MG63 (cell line): ENCODE results near the gene ZDHHC8. TPM values are rescaled to one million over a fixed set of nuclear protein-coding genes. Genes with fewer than 3 reads are reported as not detected.

ENCODE experiments used
- DNase-seq: peaks from one replicate; pipeline ENCODE4 v3.0.0-alpha.2; 2020
- H3K27me3 ChIP-seq: fragments of 250-450 bp; sonication (Bioruptor Pico); 2 replicates; pipeline ENCODE4 v1.5.1; 2020; ENCODE audit warnings: mild to moderate bottlenecking, moderate library complexity
- H3K36me3 ChIP-seq: fragments of 250-450 bp; sonication (Bioruptor Pico); 2 replicates; pipeline ENCODE4 v1.5.1; 2020; ENCODE audit warnings: mild to moderate bottlenecking, moderate library complexity
- H3K4me3 ChIP-seq: fragments of 250-450 bp; sonication (Bioruptor Pico); 2 replicates; pipeline ENCODE4 v1.5.1; 2020; ENCODE audit warnings: mild to moderate bottlenecking, moderate library complexity
- H3K9me3 ChIP-seq: fragments of 250-450 bp; sonication (Bioruptor Pico); 2 replicates; pipeline ENCODE4 v1.5.1; 2020; ENCODE audit warnings: mild to moderate bottlenecking, moderate library complexity
- total RNA-seq: library from RNA; depleted of rRNA; stranded (reverse); fragments of >200 nt; shearing (Covaris generic); gene quantifications from 2 replicates; pipeline ENCODE4 v1.2.3, GENCODE V29; 2014; ENCODE audit warnings: low replicate concordance

ZDHHC8 gene
- total RNA-seq, 1 experiment from 2014 or later, result 9.6 TPM

DNA sequence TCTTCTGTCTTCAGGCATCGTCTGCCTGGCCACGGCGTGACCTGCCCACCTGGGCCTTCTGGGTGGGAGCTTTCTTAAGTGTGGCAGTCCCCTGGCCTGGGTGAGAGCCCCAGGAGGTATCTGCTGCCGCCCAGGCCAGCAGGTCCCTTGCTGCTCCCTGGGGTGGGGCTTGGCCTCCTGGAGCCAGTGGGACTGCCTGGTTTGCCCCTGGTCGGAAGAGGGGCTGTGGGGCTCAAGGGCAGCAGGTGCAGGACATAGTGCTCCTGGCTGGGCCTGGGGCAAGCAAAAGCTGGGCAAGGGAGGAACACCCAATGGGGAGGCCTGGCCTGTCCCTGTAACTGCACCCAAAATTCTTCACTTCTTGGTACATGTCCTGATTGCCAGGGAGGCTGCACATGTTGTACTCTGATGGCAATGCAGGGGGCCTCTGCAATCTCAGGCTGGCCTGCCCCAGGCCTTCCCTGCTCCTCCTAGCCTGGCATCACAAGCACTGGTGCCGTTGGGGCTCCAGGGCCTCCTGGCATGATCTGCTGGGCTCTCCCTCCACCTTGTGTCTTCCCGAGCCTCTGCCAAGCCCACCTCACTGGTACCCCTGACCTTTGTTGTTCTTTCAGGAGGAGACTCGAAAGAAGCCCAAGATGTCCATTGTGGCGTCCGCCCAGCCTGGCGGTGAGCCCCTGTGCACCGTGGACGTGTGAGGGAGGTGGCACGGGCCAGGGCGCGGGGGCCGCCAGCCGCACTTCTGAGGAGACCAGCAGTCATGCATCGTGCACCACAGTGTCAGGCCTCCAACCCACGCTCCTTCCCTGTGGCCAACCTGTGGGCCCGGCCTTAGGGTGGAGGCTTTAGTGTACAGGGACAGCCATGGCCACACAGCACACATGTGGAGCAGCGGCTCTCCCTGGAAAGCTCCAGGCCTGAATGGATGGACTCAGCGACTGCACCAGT lies 21.9 kb upstream of the ZDHHC8 start:
- Histone ChIP-seq H3K27me3 (no peaks in the 10 kb centered on the region), H3K4me3 (no peak overlapping the region), H3K9me3 (no peaks in the 10 kb centered on the region), H3K36me3 (peaks cover 85% of the 10 kb centered on the region)
- DNase-seq, result no peak

DNA sequence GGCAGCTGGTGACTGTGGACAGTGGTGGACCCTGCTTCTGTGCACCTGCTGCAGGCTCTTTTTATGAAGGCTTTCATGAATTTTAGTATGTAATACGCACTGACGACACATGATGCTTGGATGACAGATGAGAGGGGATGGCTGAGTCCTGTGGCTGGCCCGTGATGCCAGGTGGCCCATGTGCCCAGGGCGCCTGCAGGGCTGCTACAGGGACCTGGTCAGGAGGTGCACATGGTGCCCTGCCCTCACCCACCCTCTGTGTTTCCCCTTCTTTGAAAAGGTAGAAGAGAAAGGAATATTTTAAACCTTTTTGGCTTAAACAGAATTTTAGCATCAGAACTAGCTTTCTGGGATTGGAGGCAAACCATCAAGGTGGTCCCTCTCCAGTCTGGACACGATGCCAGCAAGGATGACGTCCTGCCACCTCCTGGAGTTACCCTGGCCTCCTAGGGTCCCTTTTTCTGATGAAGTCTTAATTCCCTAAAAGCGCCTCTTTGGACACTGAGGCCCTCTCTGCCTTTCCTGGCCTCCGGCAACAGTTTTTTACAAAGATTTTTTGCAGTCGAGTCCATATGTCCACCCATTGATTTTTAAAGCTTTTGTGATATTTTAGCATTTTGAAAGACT lies 21.1 kb upstream of the ZDHHC8 start:
- Histone ChIP-seq H3K36me3 (peaks cover 85% of the 10 kb centered on the region), H3K4me3 (no peak overlapping the region), H3K27me3 (no peaks in the 10 kb centered on the region), H3K9me3 (no peaks in the 10 kb centered on the region)
- DNase-seq, result no peak

DNA sequence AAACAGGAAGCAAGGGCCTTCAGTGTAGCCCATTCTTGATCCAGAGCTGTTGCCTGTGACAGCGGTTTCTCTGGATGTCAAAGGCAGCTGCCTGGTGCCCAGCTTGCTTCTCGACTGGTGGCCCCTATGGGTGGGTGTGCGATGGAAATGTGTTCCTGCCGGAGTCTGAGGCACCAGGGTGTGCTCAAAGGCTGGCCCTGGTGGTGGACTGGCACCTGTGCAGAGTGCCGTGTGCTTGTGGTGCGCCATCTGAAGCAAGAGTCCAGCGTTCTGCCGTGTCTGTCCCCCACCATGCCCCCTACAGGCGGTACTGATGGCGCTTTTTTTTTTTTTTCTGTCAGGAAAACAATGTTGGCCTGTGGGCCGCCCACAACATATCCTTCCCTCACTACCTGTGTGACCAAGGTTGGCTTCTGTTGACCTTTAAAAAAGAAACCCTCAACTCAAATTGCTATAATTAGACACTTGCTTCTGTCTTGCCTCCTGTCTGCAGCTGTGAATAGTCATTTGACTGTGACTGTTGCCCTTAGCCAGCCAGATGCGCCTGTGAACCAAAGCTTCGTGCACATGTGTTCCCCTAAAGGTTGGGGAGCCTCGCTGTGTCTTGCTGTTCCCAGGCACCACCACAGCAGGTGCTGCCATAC lies 20.4 kb upstream of the ZDHHC8 start:
- Histone ChIP-seq H3K9me3 (no peaks in the 10 kb centered on the region), H3K36me3 (peaks cover 85% of the 10 kb centered on the region), H3K4me3 (no peak overlapping the region), H3K27me3 (no peaks in the 10 kb centered on the region)
- no peak for DNase-seq

DNA sequence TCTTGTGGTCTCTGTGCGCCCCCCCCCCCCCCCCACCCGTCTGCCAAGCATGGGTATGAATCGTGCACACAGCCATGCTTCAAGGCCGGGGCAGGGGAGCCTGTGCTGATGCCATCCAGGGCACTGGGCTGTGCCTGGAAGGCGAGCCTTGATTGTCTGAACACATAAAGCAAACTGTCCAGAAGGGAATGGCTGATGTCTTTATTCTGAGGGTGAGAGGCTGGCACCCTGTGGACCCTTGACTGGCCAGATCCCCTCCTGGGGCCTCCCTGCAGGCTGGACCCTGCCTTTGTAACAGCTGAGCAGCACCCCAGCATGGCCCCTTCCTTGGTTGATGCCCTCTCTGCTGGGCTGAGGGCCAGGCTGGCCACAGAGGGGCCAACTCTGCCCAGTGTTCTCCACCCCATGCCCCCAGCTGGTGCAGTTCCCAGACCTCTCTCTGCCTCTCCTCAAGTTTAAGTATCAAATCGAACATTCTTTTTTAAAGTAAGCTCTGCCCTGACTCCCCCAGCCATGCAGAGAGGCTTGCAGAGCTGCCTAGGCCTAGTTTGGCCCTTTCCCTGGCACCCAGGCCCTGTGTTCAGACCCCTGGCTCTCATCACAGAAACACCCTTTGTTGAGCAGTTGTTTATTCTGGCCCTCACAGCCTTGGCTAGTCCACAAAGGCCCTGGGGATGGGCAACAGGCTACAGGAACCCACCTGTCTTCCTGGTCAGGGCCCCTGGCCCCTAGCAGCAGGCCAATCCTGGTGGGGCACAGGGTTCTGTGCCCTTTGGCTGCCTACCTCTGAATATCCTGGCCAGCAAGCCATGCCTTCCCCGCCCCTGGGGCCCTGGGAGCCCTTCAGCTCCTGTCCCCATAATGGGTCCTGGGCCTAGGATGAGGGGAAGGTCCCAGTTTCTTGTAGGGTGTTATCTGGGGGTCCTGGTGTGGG lies 19.6 kb upstream of the ZDHHC8 start:
- Histone ChIP-seq H3K27me3 (no peaks in the 10 kb centered on the region), H3K4me3 (no peak overlapping the region), H3K36me3 (peaks cover 80% of the 10 kb centered on the region), H3K9me3 (no peaks in the 10 kb centered on the region)
- DNase-seq, result no peak

DNA sequence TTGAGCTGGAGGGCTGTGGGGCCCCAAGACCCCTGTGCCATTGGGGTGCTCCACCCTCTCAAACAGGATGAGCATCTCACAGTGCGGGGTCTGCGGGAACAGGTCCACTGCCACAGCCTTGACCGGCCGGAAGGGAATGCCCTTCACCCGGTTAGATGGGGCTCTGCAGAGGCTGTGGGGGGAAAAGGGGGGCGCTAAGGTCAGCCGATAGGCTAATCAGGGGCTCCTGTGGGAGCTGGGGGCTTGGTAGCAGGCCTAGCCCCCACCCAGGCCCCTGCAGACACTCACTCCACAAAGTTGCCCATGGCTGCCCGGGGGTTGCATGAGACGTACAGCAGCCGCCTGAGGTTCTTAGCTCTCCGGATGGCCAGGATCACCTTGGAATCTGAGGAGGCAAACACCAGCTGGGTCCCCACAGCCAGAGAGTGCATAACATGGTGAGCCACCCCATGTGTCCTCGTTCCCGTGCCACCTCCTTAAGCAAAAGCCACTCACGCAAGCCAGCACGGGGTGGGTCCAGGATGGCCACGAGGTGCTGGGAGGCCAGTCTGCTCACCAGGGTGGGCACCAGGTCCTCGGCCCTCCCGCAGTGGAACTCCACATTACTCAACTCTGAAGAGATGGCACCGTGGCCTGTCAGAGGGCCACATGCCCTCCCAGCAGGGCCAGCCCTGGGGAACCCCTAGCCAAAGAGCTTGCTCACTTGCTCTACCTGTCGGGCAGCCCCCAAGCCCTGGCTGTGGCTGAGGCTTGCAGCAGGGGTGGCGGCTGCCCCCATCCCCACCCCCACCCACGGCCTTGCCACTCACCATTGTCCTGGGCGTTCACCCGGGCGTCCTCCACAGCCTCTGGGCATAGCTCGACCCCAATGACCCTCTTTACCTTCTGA lies 18.7 kb upstream of the ZDHHC8 start:
- H3K9me3 ChIP-seq, result no peaks in the 10 kb centered on the region
- H3K27me3 ChIP-seq, result no peaks in the 10 kb centered on the region
- no peak for DNase-seq
- H3K36me3 ChIP-seq, result peaks cover 75% of the 10 kb centered on the region
- no peak overlapping the region for H3K4me3 ChIP-seq

DNA sequence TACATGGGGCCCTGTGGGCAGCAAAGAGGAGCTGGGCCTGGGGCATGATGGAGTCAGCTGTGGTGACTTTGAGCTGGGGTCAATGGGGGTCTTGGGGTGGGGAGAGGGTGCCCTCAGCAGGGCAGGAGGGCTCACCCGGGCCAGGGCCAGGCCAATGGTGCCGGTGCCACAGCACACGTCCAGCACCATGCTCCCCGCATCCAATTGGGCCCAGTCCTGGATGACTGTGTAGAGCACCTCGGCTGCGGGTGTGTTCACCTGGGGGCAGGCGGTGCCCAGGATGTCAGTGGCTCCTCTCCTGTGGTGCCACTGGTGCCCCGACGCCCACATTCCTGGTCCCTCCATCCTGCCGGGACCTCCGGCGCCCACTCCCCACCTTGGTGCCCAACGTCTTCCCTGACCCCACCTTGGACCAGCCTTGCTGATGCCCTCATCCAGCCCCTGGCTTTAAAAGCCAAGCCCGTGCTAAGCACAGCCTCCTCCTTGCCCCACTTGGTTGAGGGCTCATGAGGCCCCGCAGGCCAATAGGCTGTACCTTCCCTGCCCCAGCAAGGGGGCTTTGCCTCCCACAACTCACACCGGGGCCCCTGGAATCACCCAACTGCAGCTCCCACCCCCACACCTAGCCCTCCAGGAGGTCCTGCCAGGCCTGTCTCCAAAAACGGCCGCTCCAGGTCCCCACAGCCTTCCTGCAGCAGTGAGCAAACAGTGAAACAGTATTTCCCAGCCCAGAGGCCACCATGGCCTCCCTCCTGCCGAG lies 17.9 kb upstream of the ZDHHC8 start:
- DNase-seq, result no peak
- H3K4me3 ChIP-seq, result no peak overlapping the region

DNA sequence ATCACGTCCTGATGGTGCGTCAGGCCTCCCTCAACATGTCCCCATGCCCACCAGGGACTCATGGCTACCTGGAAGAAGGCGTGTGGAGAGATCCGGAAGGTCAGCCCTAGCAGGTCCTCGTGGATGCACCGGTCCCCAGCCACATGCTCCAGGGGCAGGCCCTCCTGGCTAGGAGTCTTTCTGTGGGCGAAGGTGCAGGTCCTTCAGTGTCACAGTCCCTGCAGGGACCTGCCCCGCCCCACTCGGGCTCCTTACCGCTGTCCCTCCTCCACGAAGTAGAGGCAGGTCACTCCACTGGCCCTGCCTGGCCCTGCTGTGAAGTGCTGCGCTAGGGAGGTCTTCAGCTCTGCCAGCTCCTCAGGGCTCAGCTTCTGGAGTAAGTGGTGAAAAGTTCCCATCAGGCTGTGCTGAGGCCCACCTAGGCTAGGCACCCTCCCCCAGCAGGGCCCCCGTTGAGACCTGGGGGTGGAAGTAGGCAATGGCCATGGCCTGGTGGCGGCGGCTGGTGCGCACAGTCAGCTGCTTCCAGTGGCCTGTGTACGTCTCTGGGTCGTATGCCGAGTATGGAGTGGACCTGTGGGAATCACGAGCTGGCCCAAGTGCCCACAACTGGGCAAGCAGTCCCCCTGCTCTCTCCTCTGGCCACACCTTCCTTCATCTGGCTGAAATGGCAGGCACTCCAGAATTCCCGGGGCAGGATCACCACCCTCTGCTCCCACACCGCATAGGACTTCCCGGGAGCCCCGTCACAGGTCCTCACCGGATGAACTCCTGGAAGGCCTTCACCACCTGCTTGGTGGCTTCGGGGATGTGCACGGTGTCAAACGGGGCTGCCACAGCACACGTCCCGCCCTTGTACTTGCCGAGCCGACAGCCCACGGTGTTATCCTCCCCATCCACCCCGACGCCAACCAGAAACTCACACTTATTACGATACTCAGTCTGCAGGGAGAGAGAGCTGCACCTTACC lies 16.8 kb upstream of the ZDHHC8 start:
- Histone ChIP-seq H3K27me3 (no peaks in the 10 kb centered on the region), H3K9me3 (no peaks in the 10 kb centered on the region), H3K36me3 (peaks cover 77% of the 10 kb centered on the region), H3K4me3 (no peak overlapping the region)
- no peak for DNase-seq

More for the DNA sequence above, 17.9 kb upstream of the ZDHHC8 start:
- peaks cover 77% of the 10 kb centered on the region for H3K36me3 ChIP-seq
- H3K27me3 ChIP-seq, result no peaks in the 10 kb centered on the region
- no peaks in the 10 kb centered on the region for H3K9me3 ChIP-seq

DNA sequence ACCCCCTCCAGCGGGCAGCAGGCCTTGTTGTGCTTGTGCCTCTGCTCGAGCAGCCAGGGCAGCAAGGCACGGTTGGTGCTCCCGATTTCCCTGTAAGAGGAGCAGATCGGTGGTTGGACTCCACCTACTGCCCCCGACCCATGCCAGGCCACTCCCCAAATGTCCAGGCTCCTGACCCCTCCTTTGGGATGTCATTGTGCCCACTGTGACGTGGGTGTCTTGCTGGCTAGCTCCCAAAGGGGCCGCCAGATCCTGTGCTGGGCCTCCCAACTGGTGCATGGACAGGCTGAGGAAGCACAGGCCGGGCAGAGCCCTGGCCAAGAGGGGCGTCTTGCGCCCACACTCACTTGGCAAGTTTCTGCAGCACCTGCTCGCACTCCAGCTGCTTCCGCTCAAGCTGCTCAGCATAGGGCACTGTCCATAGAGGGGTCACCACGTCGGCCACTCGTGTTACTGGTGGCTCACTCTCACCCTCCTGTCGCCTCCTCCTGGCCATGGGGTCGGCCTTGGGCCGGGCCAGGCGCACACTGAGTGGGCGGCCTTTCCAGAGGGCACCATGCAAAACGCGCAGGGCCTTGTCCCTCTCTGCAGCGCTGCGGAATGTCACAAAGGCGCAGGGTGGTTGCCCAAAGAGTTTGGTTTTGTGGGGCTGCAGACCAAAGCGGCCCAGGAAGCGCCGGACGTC lies 15.8 kb upstream of the ZDHHC8 start, which contains the start of gene RANBP1:
RANBP1 (plus strand) TSS at position 414 of the 685 bp plus-strand sequence; CDS start at position 495, 81 bp downstream.
- Histone ChIP-seq H3K4me3 (peak within 1 kb of the TSS; percentile 97), H3K36me3 (peaks cover 77% of the 10 kb centered on the region), H3K9me3 (no peaks in the 10 kb centered on the region), H3K27me3 (no peaks in the 10 kb centered on the region)
- DNase-seq, result no peak

DNA sequence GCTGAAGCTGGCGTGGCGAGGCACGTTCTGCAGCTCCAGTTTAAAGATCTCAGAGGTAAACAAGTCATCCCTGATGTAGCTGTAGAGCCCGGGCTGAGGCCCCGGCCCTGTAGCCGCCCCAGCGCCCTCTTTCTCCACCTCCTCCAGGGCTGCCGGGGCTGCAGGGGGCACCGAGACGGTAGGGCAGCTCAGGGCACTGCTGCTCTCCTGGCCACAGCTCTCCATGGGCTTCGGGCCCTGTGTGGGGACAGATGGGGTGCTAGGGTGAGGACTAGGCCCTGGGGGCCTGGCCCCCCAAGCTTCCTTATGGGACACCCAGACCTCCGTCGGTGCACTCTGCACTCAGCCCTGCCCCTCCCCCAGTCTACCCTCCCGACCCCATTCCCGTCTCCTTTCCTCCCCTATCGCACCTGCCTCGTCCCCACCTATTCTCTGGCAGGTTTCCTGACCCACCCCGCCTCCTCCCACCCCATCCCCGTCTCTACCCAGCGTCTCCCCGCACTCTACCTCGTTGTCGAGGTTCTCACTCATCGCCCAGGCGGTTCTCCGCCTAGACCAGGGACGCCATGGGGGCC lies 15.1 kb upstream of the ZDHHC8 start:
- no peak for DNase-seq

DNA sequence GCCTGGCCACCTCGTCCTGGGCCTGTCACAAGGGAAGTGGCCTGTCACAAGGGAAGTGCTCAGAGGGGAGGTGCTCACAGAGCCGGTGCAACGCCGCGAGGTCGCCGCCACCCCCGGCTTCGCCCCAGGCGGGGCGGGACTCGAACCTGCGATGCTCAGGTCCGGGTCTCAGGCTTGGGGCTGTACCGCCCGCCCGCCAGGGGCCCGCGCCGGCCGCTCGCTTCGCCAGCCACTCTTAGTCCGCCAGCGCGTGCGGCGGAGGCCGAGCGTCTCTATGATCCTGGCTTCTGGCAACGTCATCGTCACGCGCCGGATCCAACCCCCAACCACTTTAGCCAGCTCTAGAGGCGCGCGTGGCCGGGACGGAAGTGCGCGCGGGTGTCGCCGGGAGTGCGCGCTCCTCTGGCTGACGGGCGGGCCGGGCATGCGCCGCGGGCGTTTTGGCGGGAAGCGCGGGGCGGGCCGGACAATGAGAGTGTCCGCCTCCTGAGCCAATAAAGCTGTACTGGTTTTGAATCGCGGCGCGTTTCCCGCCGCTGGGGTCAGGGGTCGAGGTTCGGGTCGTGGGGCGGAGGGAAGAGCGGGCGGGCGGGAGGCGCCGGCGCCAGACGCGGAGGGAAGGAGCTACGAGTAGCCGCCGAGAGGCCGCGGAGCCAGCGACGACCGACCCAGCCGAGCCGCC lies 14.5 kb upstream of the ZDHHC8 start, which contains the start of gene TRMT2A:
TRMT2A (minus strand) TSS at position 276 of the 682 bp plus-strand sequence. CDS start 320 bp downstream, outside the sequence.
- Histone ChIP-seq H3K27me3 (no peaks in the 10 kb centered on the region), H3K36me3 (peaks cover 82% of the 10 kb centered on the region), H3K9me3 (no peaks in the 10 kb centered on the region), H3K4me3 (peak within 1 kb of the TSS; percentile 97)
- DNase-seq, result peak; percentile 97

More for the DNA sequence above, 15.1 kb upstream of the ZDHHC8 start:
- H3K27me3 ChIP-seq, result no peaks in the 10 kb centered on the region
- H3K9me3 ChIP-seq, result no peaks in the 10 kb centered on the region
- peaks cover 79% of the 10 kb centered on the region for H3K36me3 ChIP-seq
- H3K4me3 ChIP-seq, result peak overlapping the region; percentile 97

DNA sequence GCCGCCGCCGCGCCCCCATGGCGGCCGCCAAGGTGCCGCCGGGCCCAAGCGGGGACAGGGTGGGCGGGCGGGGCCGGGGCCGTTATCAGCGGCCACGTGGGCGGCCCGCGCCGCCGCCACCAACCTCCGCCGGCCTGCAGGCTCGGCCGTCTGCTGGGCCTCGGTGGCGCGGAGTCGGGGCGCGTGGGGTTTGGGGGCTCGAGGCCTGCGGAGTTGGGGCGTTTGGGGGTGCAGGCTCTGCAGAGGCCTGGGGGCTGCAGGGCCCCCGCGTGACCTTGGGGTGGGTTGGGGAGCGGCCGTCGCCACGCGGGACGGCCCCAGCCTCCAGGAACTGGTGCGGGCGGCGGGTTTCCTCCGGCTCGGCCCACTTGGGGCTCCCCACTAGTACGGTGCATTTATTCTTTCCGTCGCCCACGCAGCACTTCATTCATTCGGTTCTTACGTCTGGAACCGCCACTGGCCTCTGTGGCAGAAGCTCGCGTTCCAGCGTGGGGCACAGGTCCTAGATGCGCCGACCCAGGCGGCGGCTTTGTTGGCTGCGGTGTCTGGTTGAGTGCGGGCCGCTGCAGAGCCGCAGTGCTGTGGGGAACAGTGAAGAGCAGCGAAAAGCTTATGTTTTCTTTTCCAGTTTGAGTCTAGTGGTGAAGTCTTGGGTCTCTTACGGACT lies 13.8 kb upstream of the ZDHHC8 start:
- Histone ChIP-seq H3K36me3 (peaks cover 81% of the 10 kb centered on the region), H3K27me3 (no peaks in the 10 kb centered on the region), H3K9me3 (no peaks in the 10 kb centered on the region), H3K4me3 (peak overlapping the region; percentile 97)
- peak; percentile 35 for DNase-seq
